Measurements from ENCODE around the gene TBC1D10B. TPM values are rescaled to one million over a fixed set of nuclear protein-coding genes. Genes with fewer than 3 reads are reported as not detected.
A peak's percentile ranks its signal among the peaks of the same experiment; 100 is the strongest.

Gene TBC1D10B
- total and polyA plus RNA-seq, 2 donors: 12.1 to 25.0 TPM

- Histone ChIP-seq H3K4me3 (ENCODE audit: low read length in 2 of 2) (peak overlapping the region; percentile 93 to 100), H3K27ac (ENCODE audit: low read depth in 1 of 2, low read length in 1 of 2) (peak overlapping the region; percentile 70 to 90), H3K4me1 (ENCODE audit: control insufficient read depth in 2 of 2, insufficient read depth in 2 of 2, low read length in 2 of 2) (peaks cover 8 to 30% of the 10 kb centered on the region in 2 donors), H3K9me3 (ENCODE audit: control insufficient read depth in 2 of 2, insufficient read depth in 1 of 2, low read length in 1 of 2) (no peaks in the 10 kb centered on the region), H3K36me3 (ENCODE audit: control insufficient read depth in 2 of 2, insufficient read depth in 2 of 2, low read length in 1 of 2) (peaks cover 62 to 77% of the 10 kb centered on the region in 2 donors), H3K27me3 (ENCODE audit: control insufficient read depth in 2 of 2, insufficient read depth in 1 of 2, low read length in 1 of 2) (no peaks in the 10 kb centered on the region)
- WGBS: 3% methylated on average over 36 of the region's 36 CpGs
- no peak for DNase-seq (ENCODE audit: low read depth in 6 of 9, low spot score in 9 of 9)
Observed at GRCh38 chr16:30354423-30355143, 15.7 kb downstream of the TBC1D10B start.

GRCh38 chr16:30353438-30354129, 16.7 kb downstream of the TBC1D10B start:
- DNase-seq (ENCODE audit: low read depth in 6 of 9, low spot score in 9 of 9): no peak
- peaks cover 8 to 30% of the 10 kb centered on the region in 2 donors for H3K4me1 ChIP-seq (ENCODE audit: control insufficient read depth in 2 of 2, insufficient read depth in 2 of 2, low read length in 2 of 2)

DNA sequence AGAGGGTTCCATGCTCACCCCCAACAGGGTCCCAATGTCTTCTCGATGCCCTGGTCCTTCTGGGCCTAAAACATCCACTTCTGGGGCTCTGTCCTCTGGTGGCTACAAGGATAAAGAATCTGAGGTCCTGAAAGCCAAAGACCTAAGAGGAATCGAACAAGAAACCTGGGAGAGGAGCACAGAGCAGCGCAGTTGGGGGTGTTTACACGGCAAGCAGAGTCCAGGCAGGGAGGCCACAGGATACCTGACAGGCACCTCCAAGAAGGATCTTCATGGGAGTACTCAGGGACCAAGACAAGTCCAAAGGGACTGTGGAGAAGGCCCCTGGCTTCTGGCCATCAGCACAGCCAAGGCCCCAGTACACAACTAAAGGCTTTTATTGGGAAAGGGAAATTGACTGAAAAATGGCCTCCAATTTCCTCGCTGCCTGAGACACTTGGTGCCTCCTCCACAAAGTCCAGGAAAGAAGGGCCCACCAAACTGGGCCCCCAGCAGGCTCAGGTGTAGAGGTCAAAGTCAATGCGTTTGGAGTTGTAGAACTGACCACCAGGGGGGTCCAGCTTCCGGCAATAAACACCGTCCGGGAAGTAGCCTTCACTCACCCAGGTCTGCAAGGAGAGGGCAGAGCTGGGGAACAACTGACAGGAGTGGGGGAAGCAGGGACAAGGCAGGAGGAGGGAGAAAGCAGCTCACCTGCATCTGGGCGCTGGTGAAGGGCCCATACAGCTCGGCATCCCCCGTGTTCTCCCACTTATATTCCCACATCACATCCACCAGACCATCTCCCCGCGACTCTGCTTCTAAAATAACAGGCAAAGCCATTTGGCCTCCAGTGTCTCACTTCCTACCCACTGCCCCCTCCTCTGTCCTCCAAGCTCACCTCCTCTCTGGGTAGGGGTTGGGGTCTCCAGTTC, 17.5 kb downstream of the TBC1D10B start:
- Histone ChIP-seq H3K4me1 (ENCODE audit: control insufficient read depth in 2 of 2, insufficient read depth in 2 of 2, low read length in 2 of 2) (peaks cover 8 to 30% of the 10 kb centered on the region in 2 donors), H3K27me3 (ENCODE audit: control insufficient read depth in 2 of 2, insufficient read depth in 1 of 2, low read length in 1 of 2) (no peaks in the 10 kb centered on the region), H3K36me3 (ENCODE audit: control insufficient read depth in 2 of 2, insufficient read depth in 2 of 2, low read length in 1 of 2) (peaks cover 44 to 59% of the 10 kb centered on the region in 2 donors), H3K9me3 (ENCODE audit: control insufficient read depth in 2 of 2, insufficient read depth in 1 of 2, low read length in 1 of 2) (no peaks in the 10 kb centered on the region), H3K27ac (ENCODE audit: low read depth in 1 of 2, low read length in 1 of 2) (no peak overlapping the region), H3K4me3 (ENCODE audit: low read length in 2 of 2) (no peak overlapping the region)
- no peak for DNase-seq (ENCODE audit: low read depth in 6 of 9, low spot score in 9 of 9)
- WGBS: 97% methylated on average over 14 of the region's 14 CpGs

More at GRCh38 chr16:30353438-30354129, 16.7 kb downstream of the TBC1D10B start:
- Histone ChIP-seq H3K9me3 (ENCODE audit: control insufficient read depth in 2 of 2, insufficient read depth in 1 of 2, low read length in 1 of 2) (no peaks in the 10 kb centered on the region), H3K4me3 (ENCODE audit: low read length in 2 of 2) (no peak overlapping the region), H3K36me3 (ENCODE audit: control insufficient read depth in 2 of 2, insufficient read depth in 2 of 2, low read length in 1 of 2) (peaks cover 52 to 68% of the 10 kb centered on the region in 2 donors), H3K27me3 (ENCODE audit: control insufficient read depth in 2 of 2, insufficient read depth in 1 of 2, low read length in 1 of 2) (no peaks in the 10 kb centered on the region), H3K27ac (ENCODE audit: low read depth in 1 of 2, low read length in 1 of 2) (no peak overlapping the region)
- 97% methylated on average over 23 of the region's 23 CpGs for WGBS

GRCh38 chr16:30351586-30352419, 18.5 kb downstream of the TBC1D10B start:
- Histone ChIP-seq H3K36me3 (ENCODE audit: control insufficient read depth in 2 of 2, insufficient read depth in 2 of 2, low read length in 1 of 2) (peaks cover 35 to 50% of the 10 kb centered on the region in 2 donors), H3K27me3 (ENCODE audit: control insufficient read depth in 2 of 2, insufficient read depth in 1 of 2, low read length in 1 of 2) (no peaks in the 10 kb centered on the region), H3K27ac (ENCODE audit: low read depth in 1 of 2, low read length in 1 of 2) (peak overlapping the region in 1 of 2 donors; percentile 36), H3K4me3 (ENCODE audit: low read length in 2 of 2) (no peak overlapping the region), H3K4me1 (ENCODE audit: control insufficient read depth in 2 of 2, insufficient read depth in 2 of 2, low read length in 2 of 2) (peaks cover 8 to 28% of the 10 kb centered on the region in 2 donors), H3K9me3 (ENCODE audit: control insufficient read depth in 2 of 2, insufficient read depth in 1 of 2, low read length in 1 of 2) (peaks cover 0 to 3% of the 10 kb centered on the region in 2 donors)
- no peak for DNase-seq (ENCODE audit: low read depth in 6 of 9, low spot score in 9 of 9)
- 97% methylated on average over 11 of the region's 11 CpGs for WGBS

DNA sequence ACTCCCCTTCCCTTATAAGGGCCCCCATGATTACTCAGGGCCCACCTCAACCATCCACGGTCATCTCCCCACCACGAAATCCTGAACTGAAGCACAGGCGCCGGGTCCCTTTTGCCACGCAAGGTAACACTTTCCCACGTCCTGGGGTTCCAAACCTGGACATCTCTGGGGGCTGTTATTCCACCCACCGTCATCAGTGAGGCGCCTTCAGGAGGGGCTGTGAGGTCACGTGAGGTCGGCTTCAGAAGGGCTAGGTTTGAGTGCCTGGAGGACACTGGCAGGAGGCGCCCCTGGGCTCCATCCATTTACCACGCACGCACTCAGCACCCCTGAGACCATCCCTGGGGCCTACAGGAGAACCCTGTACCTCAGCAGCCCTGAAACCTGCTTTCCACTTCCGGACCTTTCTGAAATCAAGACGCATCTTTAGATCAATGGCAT, 19.3 kb downstream of the TBC1D10B start:
- WGBS: 97% methylated on average over 15 of the region's 15 CpGs
- DNase-seq (ENCODE audit: low read depth in 6 of 9, low spot score in 9 of 9): no peak
- Histone ChIP-seq H3K4me1 (ENCODE audit: control insufficient read depth in 2 of 2, insufficient read depth in 2 of 2, low read length in 2 of 2) (peaks cover 8 to 21% of the 10 kb centered on the region in 2 donors), H3K4me3 (ENCODE audit: low read length in 2 of 2) (no peak overlapping the region), H3K27ac (ENCODE audit: low read depth in 1 of 2, low read length in 1 of 2) (no peak overlapping the region), H3K9me3 (ENCODE audit: control insufficient read depth in 2 of 2, insufficient read depth in 1 of 2, low read length in 1 of 2) (peaks cover 0 to 3% of the 10 kb centered on the region in 2 donors), H3K27me3 (ENCODE audit: control insufficient read depth in 2 of 2, insufficient read depth in 1 of 2, low read length in 1 of 2) (no peaks in the 10 kb centered on the region), H3K36me3 (ENCODE audit: control insufficient read depth in 2 of 2, insufficient read depth in 2 of 2, low read length in 1 of 2) (peaks cover 35 to 45% of the 10 kb centered on the region in 2 donors)

GRCh38 chr16:30350134-30350871, 20.0 kb downstream of the TBC1D10B start:
- 94% methylated on average over 3 of the region's 3 CpGs for WGBS
- Histone ChIP-seq H3K4me1 (ENCODE audit: control insufficient read depth in 2 of 2, insufficient read depth in 2 of 2, low read length in 2 of 2) (peaks cover 8 to 13% of the 10 kb centered on the region in 2 donors), H3K27ac (ENCODE audit: low read depth in 1 of 2, low read length in 1 of 2) (no peak overlapping the region), H3K4me3 (ENCODE audit: low read length in 2 of 2) (no peak overlapping the region), H3K9me3 (ENCODE audit: control insufficient read depth in 2 of 2, insufficient read depth in 1 of 2, low read length in 1 of 2) (peaks cover 0 to 3% of the 10 kb centered on the region in 2 donors), H3K27me3 (ENCODE audit: control insufficient read depth in 2 of 2, insufficient read depth in 1 of 2, low read length in 1 of 2) (no peaks in the 10 kb centered on the region), H3K36me3 (ENCODE audit: control insufficient read depth in 2 of 2, insufficient read depth in 2 of 2, low read length in 1 of 2) (peaks cover 35 to 45% of the 10 kb centered on the region in 2 donors)
- DNase-seq (ENCODE audit: low read depth in 6 of 9, low spot score in 9 of 9): no peak

DNA sequence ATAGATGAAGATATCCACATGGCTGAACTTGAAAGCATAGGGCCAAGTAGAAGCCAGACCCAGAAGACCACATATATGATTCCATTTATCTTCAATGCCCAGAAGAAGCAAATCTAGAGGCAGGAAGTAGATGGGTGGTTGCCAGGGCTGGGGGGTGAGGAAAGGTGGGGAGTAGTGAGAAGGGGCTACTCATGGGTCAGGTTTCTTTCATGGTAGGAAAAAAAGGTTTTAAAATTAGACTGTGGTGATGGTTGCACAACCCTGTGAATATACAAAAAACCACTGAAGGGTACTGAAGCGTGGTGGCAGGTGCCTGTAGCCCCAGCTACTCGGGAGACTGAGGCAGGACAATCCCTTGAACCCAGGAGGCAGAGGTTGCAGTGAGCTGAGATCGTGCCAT, 20.6 kb downstream of the TBC1D10B start:
- Histone ChIP-seq H3K4me1 (ENCODE audit: control insufficient read depth in 2 of 2, insufficient read depth in 2 of 2, low read length in 2 of 2) (peaks cover 8 to 11% of the 10 kb centered on the region in 2 donors), H3K9me3 (ENCODE audit: control insufficient read depth in 2 of 2, insufficient read depth in 1 of 2, low read length in 1 of 2) (peaks cover 0 to 3% of the 10 kb centered on the region in 2 donors), H3K27me3 (ENCODE audit: control insufficient read depth in 2 of 2, insufficient read depth in 1 of 2, low read length in 1 of 2) (no peaks in the 10 kb centered on the region), H3K27ac (ENCODE audit: low read depth in 1 of 2, low read length in 1 of 2) (no peak overlapping the region), H3K36me3 (ENCODE audit: control insufficient read depth in 2 of 2, insufficient read depth in 2 of 2, low read length in 1 of 2) (peaks cover 35 to 45% of the 10 kb centered on the region in 2 donors), H3K4me3 (ENCODE audit: low read length in 2 of 2) (no peak overlapping the region)
- 93% methylated on average over 3 of the region's 3 CpGs for WGBS
- DNase-seq (ENCODE audit: low read depth in 6 of 9, low spot score in 9 of 9): no peak

- DNase-seq (ENCODE audit: low read depth in 6 of 9, low spot score in 9 of 9): no peak
- Histone ChIP-seq H3K27me3 (ENCODE audit: control insufficient read depth in 2 of 2, insufficient read depth in 1 of 2, low read length in 1 of 2) (no peaks in the 10 kb centered on the region), H3K4me3 (ENCODE audit: low read length in 2 of 2) (no peak overlapping the region), H3K9me3 (ENCODE audit: control insufficient read depth in 2 of 2, insufficient read depth in 1 of 2, low read length in 1 of 2) (peaks cover 0 to 3% of the 10 kb centered on the region in 2 donors), H3K27ac (ENCODE audit: low read depth in 1 of 2, low read length in 1 of 2) (no peak overlapping the region), H3K36me3 (ENCODE audit: control insufficient read depth in 2 of 2, insufficient read depth in 2 of 2, low read length in 1 of 2) (peaks cover 35 to 44% of the 10 kb centered on the region in 2 donors), H3K4me1 (ENCODE audit: control insufficient read depth in 2 of 2, insufficient read depth in 2 of 2, low read length in 2 of 2) (peaks cover under 1 to 4% of the 10 kb centered on the region in 2 donors)
- 98% methylated on average over 7 of the region's 7 CpGs for WGBS
Observed at GRCh38 chr16:30348929-30349328, 21.4 kb downstream of the TBC1D10B start.
